ENCODE data around the gene PIP5K1A. TPM values are rescaled to one million over a fixed set of nuclear protein-coding genes. Genes with fewer than 3 reads are reported as not detected.
A peak's percentile ranks its signal among the peaks of the same experiment; 100 is the strongest.

The PIP5K1A gene
- total and polyA plus RNA-seq, 2 of the 8 experiments (the other 6 are each of a cell fraction or from before 2014, with no cell fraction given), result 87.5 to 105 TPM

GRCh38 chr1:151196292-151196800 is 2.0 kb upstream of the PIP5K1A start (continued):
- no peak for TF ChIP-seq CHD7 (IDR thresholded peaks at IDR 0.05; ENCODE audit: insufficient replicate concordance, low read length)
- TF ChIP-seq CTCF (IDR thresholded peaks at IDR 0.05; ENCODE audit: control extremely low read depth in 1 of 3, insufficient read depth in 1 of 3, low read depth in 1 of 3, low read length in 3 of 3), result peak in 2 of 3 experiments; percentile 10 to 42; a peak in 2 of 4 replicates
- no peak for TF ChIP-seq NANOG (IDR thresholded peaks at IDR 0.05; ENCODE audit: insufficient read depth, low read depth, low read length, poor library complexity, severe bottlenecking)
- TF ChIP-seq GTF2F1 (IDR thresholded peaks at IDR 0.05; ENCODE audit: borderline replicate concordance, low read depth, low read length), result no peak
- TF ChIP-seq EGR1 (IDR thresholded peaks at IDR 0.05; ENCODE audit: borderline replicate concordance, low read depth, low read length), result no peak
- TF ChIP-seq SUZ12 (IDR thresholded peaks at IDR 0.05; ENCODE audit: low read length), result no peak
- TF ChIP-seq HDAC2 (IDR thresholded peaks at IDR 0.05; ENCODE audit: borderline replicate concordance in 1 of 2, low read depth in 2 of 2, low read length in 2 of 2), result no peak

All from H1 (cell line).